RWPE2 (cell line): ENCODE data around the gene PRDM2.
A peak's percentile ranks its signal among the peaks of the same experiment; 100 is the strongest.

Source experiments
- ATAC-seq: fragments of 200-7000 bp; cut with Tn5 transposase; 3 replicates; pipeline ENCODE4 v1.9.1; 2021; ENCODE audit warnings: low read depth
- DNase-seq: peaks from one replicate; pipeline ENCODE4 v3.0.0-alpha.2; 2020; ENCODE audit warnings: low spot score
- H3K27ac ChIP-seq: fragments of 450-650 bp; 2 replicates; pipeline ENCODE4 v1.5.1; 2017; ENCODE audit warnings: mild to moderate bottlenecking; ENCODE audit not compliant: poor library complexity, severe bottlenecking
- H3K27me3 ChIP-seq: fragments of 250-450 bp; sonication (Bioruptor Pico); 2 replicates; pipeline ENCODE4 v1.5.1; 2021; ENCODE audit warnings: mild to moderate bottlenecking, moderate library complexity; ENCODE audit not compliant: insufficient read depth, poor library complexity, severe bottlenecking
- H3K36me3 ChIP-seq: fragments of 250-450 bp; sonication (Bioruptor Pico); 2 replicates; pipeline ENCODE4 v1.5.1; 2020; ENCODE audit warnings: low read depth, mild to moderate bottlenecking, moderate library complexity
- H3K4me1 ChIP-seq: fragments of 250-450 bp; sonication (Bioruptor Pico); 2 replicates; pipeline ENCODE4 v1.5.1; 2021; ENCODE audit warnings: mild to moderate bottlenecking, moderate library complexity; ENCODE audit not compliant: insufficient read depth, poor library complexity, severe bottlenecking
- H3K4me3 ChIP-seq: fragments of 250-450 bp; sonication (Bioruptor Pico); 2 replicates; pipeline ENCODE4 v1.5.1; 2021; ENCODE audit warnings: mild to moderate bottlenecking, moderate library complexity; ENCODE audit not compliant: severe bottlenecking
- H3K9me3 ChIP-seq: fragments of 250-450 bp; sonication (Bioruptor Pico); 2 replicates; pipeline ENCODE4 v1.5.1; 2021; ENCODE audit warnings: mild to moderate bottlenecking, moderate library complexity; ENCODE audit not compliant: severe bottlenecking
- CTCF ChIP-seq: fragments of 450-650 bp; IDR thresholded peaks from one replicate; pipeline ENCODE4 v1.5.1; 2017; ENCODE audit warnings: mild to moderate bottlenecking, moderate library complexity; ENCODE audit not compliant: poor library complexity, severe bottlenecking

PRDM2 gene

DNA sequence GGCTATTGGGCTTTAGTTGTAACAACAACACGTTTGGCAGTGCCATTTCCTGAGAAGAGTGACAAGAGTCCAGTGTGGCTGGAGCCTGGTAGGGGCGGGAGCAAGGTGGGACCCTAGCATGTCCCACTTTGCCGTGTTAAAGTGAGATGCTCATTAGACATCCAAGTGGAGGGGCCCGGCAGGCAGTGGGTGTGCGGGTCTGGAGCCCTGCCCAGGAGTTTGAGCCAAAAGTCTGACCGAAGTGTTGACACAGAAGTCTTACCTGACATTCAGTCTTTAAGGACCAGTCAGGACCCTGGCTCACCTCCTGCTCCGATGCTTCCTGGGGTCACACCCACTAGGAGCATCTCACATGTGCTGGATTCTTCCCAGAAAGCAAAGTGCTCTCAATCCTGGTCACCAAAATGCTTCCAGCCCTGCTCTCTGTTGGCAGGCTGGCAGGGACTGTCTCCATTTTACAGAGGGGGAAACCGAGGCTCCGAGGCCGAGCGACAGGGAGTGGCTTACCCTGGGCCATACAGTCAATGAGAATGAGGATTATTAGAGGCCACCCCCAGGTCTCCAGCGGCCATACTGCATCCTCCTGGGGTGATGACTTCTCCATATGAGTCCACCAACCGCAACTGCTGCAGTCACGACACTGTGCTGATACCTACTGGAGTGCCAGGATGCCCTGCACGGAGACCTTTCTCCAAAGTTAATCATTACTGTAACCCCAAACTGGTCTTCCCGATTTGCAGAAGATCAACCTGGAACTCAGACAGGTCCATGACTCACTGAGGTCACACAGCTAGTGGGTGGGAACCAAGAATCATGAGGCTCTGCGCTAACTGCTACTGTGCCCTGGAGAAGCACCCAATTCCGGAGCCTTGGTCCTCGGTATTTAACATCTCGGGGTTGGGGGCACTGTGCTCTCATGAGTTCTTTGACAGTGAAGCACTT, 112.7 kb downstream of the PRDM2 start:
- Histone ChIP-seq H3K27ac (no peak overlapping the region), H3K36me3 (no peaks in the 10 kb centered on the region), H3K27me3 (no peaks in the 10 kb centered on the region), H3K4me1 (no peaks in the 10 kb centered on the region), H3K4me3 (no peak overlapping the region), H3K9me3 (no peaks in the 10 kb centered on the region)
- no peak for ATAC-seq
- no peak for TF ChIP-seq CTCF
- no peak for DNase-seq

DNA sequence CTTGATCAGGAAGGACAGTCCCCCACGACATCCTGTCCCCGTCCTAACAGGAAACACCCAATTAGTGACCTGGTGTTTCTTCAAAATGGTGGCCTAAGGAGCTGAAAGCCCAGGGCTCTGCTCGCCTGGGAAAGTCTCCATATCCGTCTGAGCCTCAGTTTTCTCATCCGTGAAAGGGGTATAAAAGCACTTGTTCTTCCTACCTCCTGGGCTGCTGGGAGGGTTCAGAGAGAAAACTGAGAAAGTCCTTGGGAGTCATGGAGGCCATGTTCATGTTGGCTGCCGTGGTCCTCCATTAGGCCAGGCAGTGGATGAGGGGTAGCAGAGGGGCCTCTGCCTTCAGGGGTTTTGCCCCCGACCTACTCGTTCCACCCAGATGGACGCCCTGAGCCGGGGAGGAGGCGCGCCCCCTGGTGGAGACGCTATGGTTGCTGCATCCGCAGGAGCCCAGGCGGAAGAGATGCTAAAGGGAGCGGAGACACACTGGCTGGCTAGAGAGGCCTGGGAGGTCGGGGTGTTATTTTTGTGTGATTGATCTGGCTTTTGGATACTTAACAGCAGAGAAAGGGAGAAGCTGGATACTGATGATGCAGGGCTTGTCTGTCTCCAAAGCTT, 113.5 kb downstream of the PRDM2 start:
- H3K27me3 ChIP-seq = no peaks in the 10 kb centered on the region
- DNase-seq (no peak), ATAC-seq (no peak)
- H3K27ac ChIP-seq = no peak overlapping the region
- H3K36me3 ChIP-seq = no peaks in the 10 kb centered on the region
- peak; percentile 45 for TF ChIP-seq CTCF
- H3K4me3 ChIP-seq = no peak overlapping the region
- no peaks in the 10 kb centered on the region for H3K9me3 ChIP-seq
- no peaks in the 10 kb centered on the region for H3K4me1 ChIP-seq

DNA sequence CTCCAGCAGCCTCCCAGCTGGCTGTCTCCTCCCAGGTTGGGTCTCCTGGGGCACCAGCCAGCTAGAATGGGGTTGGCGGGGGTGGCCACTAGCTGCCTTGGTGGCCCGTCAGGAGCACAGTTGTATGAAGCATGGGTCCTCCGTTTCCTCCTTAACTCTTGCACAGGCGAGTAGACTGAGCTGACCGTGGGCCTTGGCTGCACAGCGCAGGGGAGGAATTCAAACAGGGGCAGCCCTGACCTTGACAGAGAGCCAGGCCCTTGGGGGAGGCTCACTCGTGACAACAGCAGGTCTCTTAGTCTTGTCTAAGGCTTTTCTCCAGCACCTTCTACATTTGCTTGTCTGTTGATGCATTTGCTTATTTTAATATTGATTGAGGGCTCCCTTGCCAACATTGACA, 114.1 kb downstream of the PRDM2 start:
- H3K4me3 ChIP-seq = no peak overlapping the region
- ATAC-seq = no peak

DNA sequence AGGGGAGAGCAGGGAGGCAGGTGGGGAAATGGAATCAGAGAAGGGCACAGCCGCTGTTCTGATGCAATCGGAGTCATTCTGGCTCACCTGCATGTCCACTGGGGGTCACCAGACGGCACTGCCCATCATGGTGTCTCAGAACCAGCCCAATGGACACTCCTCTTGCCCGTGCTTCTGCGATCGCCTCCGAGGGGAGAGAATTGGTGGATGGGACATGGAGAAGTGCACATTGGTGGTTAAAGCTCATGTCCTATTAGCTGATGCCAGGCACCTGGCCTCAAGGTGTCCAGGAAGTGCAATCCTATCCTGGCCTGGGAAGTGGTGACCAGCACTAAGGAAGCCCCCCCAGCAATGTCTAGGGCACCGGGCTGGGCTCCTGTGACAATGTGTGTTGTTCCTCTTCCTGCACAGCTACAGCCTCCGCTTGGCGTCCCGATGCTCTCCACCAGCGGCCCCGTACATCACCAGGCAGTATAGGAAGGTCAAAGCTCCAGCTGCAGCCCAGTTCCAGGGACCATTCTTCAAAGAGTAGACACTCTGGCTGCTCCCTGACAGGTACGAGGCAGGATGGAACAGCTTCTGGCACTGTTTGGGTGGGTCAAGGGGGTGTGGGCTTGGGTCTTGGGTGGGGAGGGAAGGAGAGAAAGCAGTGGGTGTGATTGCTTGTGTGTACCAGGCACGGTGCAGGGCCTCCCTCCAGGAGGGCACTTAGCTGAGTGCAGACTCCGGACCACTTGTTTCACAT, 116.2 kb downstream of the PRDM2 start:
- Histone ChIP-seq H3K4me3 (no peak overlapping the region), H3K4me1 (no peaks in the 10 kb centered on the region), H3K9me3 (no peaks in the 10 kb centered on the region), H3K27me3 (no peaks in the 10 kb centered on the region), H3K36me3 (no peaks in the 10 kb centered on the region), H3K27ac (no peak overlapping the region)
- ATAC-seq (no peak), DNase-seq (no peak)
- TF ChIP-seq CTCF = no peak

More for the DNA sequence above, 114.1 kb downstream of the PRDM2 start:
- Histone ChIP-seq H3K36me3 (no peaks in the 10 kb centered on the region), H3K27ac (no peak overlapping the region), H3K27me3 (no peaks in the 10 kb centered on the region), H3K4me1 (no peaks in the 10 kb centered on the region), H3K9me3 (no peaks in the 10 kb centered on the region)
- no peak for DNase-seq
- TF ChIP-seq CTCF = no peak
